GM21529 (cell line): ENCODE data around the gene RSBN1.
"Not testable (repeated sequence)": the region's sequence is repeated elsewhere in the genome, so short reads cannot be mapped to it uniquely, and the experiment has no call there.

Experiments used
- ATAC-seq: cut with Tn5 transposase; IDR thresholded peaks from one replicate; pipeline ENCODE4 v1.9.1; 2021; ENCODE audit not compliant: unreplicated experiment

The RSBN1 gene

GRCh38 chr1:113811888-113812660, at the start of gene RSBN1:
RSBN1 (minus strand) TSS chr1:113812476; CDS start chr1:113812412, 64 bp downstream.
- ATAC-seq: peak; percentile 93

- ATAC-seq: no peak
Observed at GRCh38 chr1:113861641-113862040, 49.4 kb upstream of the RSBN1 start.

GRCh38 chr1:113860891-113861290, 48.6 kb upstream of the RSBN1 start:
- ATAC-seq: no peak

GRCh38 chr1:113859478-113860175, 47.4 kb upstream of the RSBN1 start:
- ATAC-seq: peak; percentile 86

- no peak for ATAC-seq
Observed at GRCh38 chr1:113858982-113859381, 46.7 kb upstream of the RSBN1 start.

GRCh38 chr1:113858418-113858817, 46.1 kb upstream of the RSBN1 start:
- ATAC-seq: peak; percentile 40

GRCh38 chr1:113857776-113858175, 45.5 kb upstream of the RSBN1 start:
- ATAC-seq: no peak

- no peak for ATAC-seq
Observed at GRCh38 chr1:113856401-113856790, 44.1 kb upstream of the RSBN1 start.

- ATAC-seq: no peak
Observed at GRCh38 chr1:113855630-113856400, 43.5 kb upstream of the RSBN1 start.

- ATAC-seq: no peak
Observed at GRCh38 chr1:113854234-113854633, 42.0 kb upstream of the RSBN1 start.

- not testable (repeated sequence) for ATAC-seq
Observed at GRCh38 chr1:113852694-113853093, 40.4 kb upstream of the RSBN1 start.

GRCh38 chr1:113850127-113850796, 38.0 kb upstream of the RSBN1 start:
- ATAC-seq: no peak

- ATAC-seq: no peak
Observed at GRCh38 chr1:113849072-113849471, 36.8 kb upstream of the RSBN1 start.

- no peak for ATAC-seq
Observed at GRCh38 chr1:113846391-113847035, 34.2 kb upstream of the RSBN1 start.

- ATAC-seq: no peak
Observed at GRCh38 chr1:113836534-113836933, 24.3 kb upstream of the RSBN1 start.

- no peak for ATAC-seq
Observed at GRCh38 chr1:113835686-113836290, 23.5 kb upstream of the RSBN1 start.

- no peak for ATAC-seq
Observed at GRCh38 chr1:113834716-113835115, 22.4 kb upstream of the RSBN1 start.

- ATAC-seq: no peak
Observed at GRCh38 chr1:113830039-113830438, 17.8 kb upstream of the RSBN1 start.

- no peak for ATAC-seq
Observed at GRCh38 chr1:113821916-113822315, 9.6 kb upstream of the RSBN1 start.

GRCh38 chr1:113818578-113818977, 6.3 kb upstream of the RSBN1 start:
- no peak for ATAC-seq
